Testis (tissue), 3 donors: Measurements from ENCODE around the gene SRPK1. TPM values are rescaled to one million over a fixed set of nuclear protein-coding genes. Genes with fewer than 3 reads are reported as not detected.

ENCODE experiments used
- DNase-seq: peaks from one replicate; pipeline ENCODE4 v3.0.0-alpha.2; 2019
- H3K27ac ChIP-seq, 2 donors: fragments of 200-600 bp; sonication (generic); one replicate each; pipeline ENCODE4 v1.5.1; 2019
- H3K27me3 ChIP-seq: fragments of 200-600 bp; sonication (generic); one replicate; pipeline ENCODE4 v1.5.1; 2019
- H3K36me3 ChIP-seq: fragments of 200-600 bp; sonication (generic); one replicate; pipeline ENCODE4 v1.5.1; 2017; ENCODE audit warnings: low read depth; ENCODE audit errors: missing control alignments
- H3K4me1 ChIP-seq: fragments of 200-600 bp; sonication (generic); one replicate; pipeline ENCODE4 v1.5.1; 2019
- H3K4me3 ChIP-seq, 2 donors: fragments of 200-600 bp; sonication (generic); one replicate each; pipeline ENCODE4 v1.5.1; 2017 to 2019
- H3K9me3 ChIP-seq: fragments of 200-600 bp; sonication (generic); one replicate; pipeline ENCODE4 v1.5.1; 2017
- POLR2A ChIP-seq: fragments of 450-650 bp; IDR thresholded peaks from one replicate; pipeline ENCODE4 v1.6.1; 2017; ENCODE audit warnings: antibody characterized with exemption, mild to moderate bottlenecking, moderate library complexity
- WGBS, 2 donors: methylation state at CpG; one replicate each; pipeline ENCODE4 v1.1.5; 2018; 5-methylcytosine and 5-hydroxymethylcytosine counted together
- intact Hi-C: fragments of 100-400 bp; cut with DNase I; formaldehyde crosslinking; loops from one replicate; pipeline ENCODE4 v1.15.1; 2023; ENCODE audit warnings: low total_unique reads
- polyA plus RNA-seq: library from polyadenylated mRNA; stranded (reverse); fragments of 350-450 nt; fragmentation: Illumina TruSeq; extraction: RNeasy Lipid Tissue Mini Kit (QIAGEN cat#74804); gene quantifications from one replicate; pipeline ENCODE4 v1.2.3, GENCODE V29; 2014; ENCODE audit warnings: low read depth, low replicate concordance; ENCODE audit not compliant: insufficient read depth
- total RNA-seq, 2 donors: library from RNA; depleted of rRNA; stranded (reverse); fragments of >200 nt; gene quantifications; one replicate each; pipeline ENCODE4 v1.2.3, GENCODE V29; 2016
- TF ChIP-seq, protein P1 (sequence below), 3 experiments: fragments of 450-650 bp in 2 of 3; fragments of 200-600 bp in 1 of 3; sonication (generic) in 1 of 3; IDR thresholded peaks; one replicate each; pipeline ENCODE4 v1.5.1; 2016 to 2019; ENCODE audit warnings: antibody characterized with exemption in 3 of 3, mild to moderate bottlenecking in 2 of 3, moderate library complexity in 1 of 3

Gene SRPK1
- total and polyA plus RNA-seq, 3 donors from 2014 or later = 77.3 to 86.3 (median 84.6) TPM

DNA sequence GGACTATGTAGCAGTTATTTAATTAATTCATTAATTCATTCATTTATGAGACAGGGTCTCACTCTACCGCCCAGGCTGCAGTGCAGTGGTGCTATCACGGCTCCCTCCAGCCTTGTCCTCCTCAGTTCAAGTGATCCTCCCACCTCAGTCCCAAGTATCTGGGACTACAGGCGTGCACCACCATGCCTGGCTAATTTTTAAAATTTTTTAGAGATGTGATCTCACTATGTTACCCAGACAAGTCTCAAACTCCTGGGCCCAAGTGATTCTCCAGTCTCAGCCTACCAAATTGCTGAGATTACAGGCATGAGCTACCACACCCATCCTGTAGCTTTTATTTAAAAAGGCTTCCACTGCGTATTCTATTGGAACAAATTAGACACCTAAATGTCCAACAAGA lies 23.4 kb downstream of the SRPK1 start:
- Histone ChIP-seq H3K36me3 (no peaks in the 10 kb centered on the region), H3K27me3 (no peaks in the 10 kb centered on the region), H3K4me1 (no peaks in the 10 kb centered on the region), H3K9me3 (no peaks in the 10 kb centered on the region), H3K27ac (no peak overlapping the region), H3K4me3 (no peak overlapping the region)
- DNase-seq = no peak
- no peak for TF ChIP-seq POLR2A
- TF ChIP-seq, protein P1, sequence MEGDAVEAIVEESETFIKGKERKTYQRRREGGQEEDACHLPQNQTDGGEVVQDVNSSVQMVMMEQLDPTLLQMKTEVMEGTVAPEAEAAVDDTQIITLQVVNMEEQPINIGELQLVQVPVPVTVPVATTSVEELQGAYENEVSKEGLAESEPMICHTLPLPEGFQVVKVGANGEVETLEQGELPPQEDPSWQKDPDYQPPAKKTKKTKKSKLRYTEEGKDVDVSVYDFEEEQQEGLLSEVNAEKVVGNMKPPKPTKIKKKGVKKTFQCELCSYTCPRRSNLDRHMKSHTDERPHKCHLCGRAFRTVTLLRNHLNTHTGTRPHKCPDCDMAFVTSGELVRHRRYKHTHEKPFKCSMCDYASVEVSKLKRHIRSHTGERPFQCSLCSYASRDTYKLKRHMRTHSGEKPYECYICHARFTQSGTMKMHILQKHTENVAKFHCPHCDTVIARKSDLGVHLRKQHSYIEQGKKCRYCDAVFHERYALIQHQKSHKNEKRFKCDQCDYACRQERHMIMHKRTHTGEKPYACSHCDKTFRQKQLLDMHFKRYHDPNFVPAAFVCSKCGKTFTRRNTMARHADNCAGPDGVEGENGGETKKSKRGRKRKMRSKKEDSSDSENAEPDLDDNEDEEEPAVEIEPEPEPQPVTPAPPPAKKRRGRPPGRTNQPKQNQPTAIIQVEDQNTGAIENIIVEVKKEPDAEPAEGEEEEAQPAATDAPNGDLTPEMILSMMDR (IDR thresholded peaks at IDR 0.05) = no peak
- WGBS, 2 donors = 82 to 93% methylated on average over 4 of the region's 4 CpGs
- intact Hi-C loops = no loop called here

DNA sequence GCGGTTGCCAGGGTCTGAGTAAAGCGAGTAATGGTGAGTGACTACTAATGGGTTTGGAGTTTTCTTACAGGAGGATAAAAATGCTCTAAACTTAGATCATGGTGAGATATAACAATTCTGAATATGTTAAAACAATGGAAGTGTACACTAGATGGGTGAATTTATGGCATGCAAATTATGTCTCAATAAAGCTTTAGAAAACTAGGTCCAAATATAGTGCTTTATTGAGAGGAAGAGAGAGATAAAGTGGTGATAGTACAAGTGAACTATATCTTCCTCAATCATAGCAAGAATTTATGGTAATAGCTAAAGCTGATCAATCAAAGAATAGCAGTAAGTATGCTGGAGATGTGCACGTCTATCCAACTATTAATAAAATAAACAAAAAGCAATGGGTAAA lies 23.9 kb downstream of the SRPK1 start:
- intact Hi-C loops = no loop called here
- DNase-seq = no peak
- no peaks in the 10 kb centered on the region for H3K4me1 ChIP-seq
- H3K36me3 ChIP-seq = no peaks in the 10 kb centered on the region
- 92 to 96% methylated on average over 3 of the region's 3 CpGs for WGBS, 2 donors
- no peaks in the 10 kb centered on the region for H3K9me3 ChIP-seq
- H3K27me3 ChIP-seq = no peaks in the 10 kb centered on the region
- no peak overlapping the region for H3K4me3 ChIP-seq
- no peak overlapping the region for H3K27ac ChIP-seq
- no peak for TF ChIP-seq POLR2A
- TF ChIP-seq, protein P1 (IDR thresholded peaks at IDR 0.05) = no peak

DNA sequence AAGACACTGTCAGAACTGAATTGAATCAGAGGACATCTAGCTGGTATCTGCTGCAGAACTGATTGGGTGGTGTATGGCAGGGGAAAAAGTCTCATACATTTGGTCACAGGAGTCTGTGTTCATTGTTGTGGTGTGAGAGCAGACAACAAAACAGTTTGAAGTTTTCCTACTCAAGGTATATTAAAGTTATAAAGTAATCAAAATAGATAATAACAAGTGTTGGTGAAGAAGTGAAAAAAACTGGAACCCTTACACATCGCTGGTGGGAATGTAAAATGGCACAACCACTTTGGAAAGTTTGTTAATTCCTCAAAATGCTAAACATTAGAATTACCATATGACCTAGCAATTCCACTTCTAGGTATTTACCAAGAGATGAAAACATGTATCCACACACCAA lies 24.7 kb downstream of the SRPK1 start:
- H3K4me3 ChIP-seq = no peak overlapping the region
- DNase-seq = no peak
- no peaks in the 10 kb centered on the region for H3K36me3 ChIP-seq
- no peak for TF ChIP-seq POLR2A
- TF ChIP-seq, protein P1 (IDR thresholded peaks at IDR 0.05) = no peak
- WGBS, 2 donors = 96 to 97% methylated on average over 1 of the region's 1 CpG
- no peaks in the 10 kb centered on the region for H3K27me3 ChIP-seq
- intact Hi-C loops = no loop called here
- no peak overlapping the region for H3K27ac ChIP-seq
- H3K9me3 ChIP-seq = no peaks in the 10 kb centered on the region
- H3K4me1 ChIP-seq = no peaks in the 10 kb centered on the region

DNA sequence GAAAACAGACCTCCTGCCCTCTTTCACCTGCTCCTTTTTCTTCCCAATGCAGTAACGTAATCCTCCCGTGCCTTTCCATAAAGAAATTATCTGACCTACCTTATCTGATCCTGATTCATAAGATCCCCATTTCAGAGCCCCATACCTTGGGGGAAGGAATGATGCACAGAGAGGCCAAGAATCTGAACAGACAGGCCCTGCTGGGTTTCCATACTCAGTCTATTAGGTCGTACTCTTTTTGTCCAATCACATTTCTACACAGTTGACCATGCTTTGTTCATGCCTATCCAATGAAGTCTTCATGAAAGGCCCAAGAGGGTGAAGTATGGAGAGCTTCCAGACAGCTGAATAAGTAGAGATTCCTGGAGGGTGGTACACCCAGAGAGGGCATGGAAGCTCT lies 25.3 kb downstream of the SRPK1 start:
- Histone ChIP-seq H3K9me3 (no peaks in the 10 kb centered on the region), H3K4me3 (no peak overlapping the region), H3K27ac (no peak overlapping the region), H3K36me3 (no peaks in the 10 kb centered on the region), H3K27me3 (no peaks in the 10 kb centered on the region), H3K4me1 (no peaks in the 10 kb centered on the region)
- no peak for TF ChIP-seq POLR2A
- TF ChIP-seq, protein P1 (IDR thresholded peaks at IDR 0.05) = no peak
- intact Hi-C loops = no loop called here
- no peak for DNase-seq
- 92 to 94% methylated on average over 3 of the region's 3 CpGs for WGBS, 2 donors

DNA sequence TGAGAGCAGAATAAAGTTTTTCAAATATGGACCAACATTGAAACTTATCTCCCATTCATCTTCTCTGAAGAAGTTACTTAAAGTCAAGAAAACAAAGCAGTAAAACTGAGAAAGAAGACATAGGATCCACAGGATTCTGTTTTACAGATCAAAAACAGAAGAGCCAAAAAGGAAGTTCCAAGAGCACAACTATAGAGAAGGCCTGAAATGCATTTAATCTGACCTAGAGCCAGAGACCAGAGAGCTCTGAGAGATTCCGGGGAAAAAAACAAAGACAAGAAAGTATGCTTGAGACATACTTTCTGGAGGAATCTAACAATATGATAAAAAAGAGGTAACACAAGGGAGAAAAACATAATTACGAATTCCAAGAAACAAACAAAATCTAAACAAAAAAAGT lies 26.1 kb downstream of the SRPK1 start:
- no peak for TF ChIP-seq POLR2A
- TF ChIP-seq, protein P1 (IDR thresholded peaks at IDR 0.05) = no peak
- 70 to 85% methylated on average over 2 of the region's 2 CpGs for WGBS, 2 donors
- intact Hi-C loops = no loop called here
- Histone ChIP-seq H3K27me3 (no peaks in the 10 kb centered on the region), H3K9me3 (no peaks in the 10 kb centered on the region), H3K36me3 (no peaks in the 10 kb centered on the region), H3K4me1 (no peaks in the 10 kb centered on the region), H3K27ac (no peak overlapping the region), H3K4me3 (no peak overlapping the region)
- DNase-seq = no peak
